Fibroblast of upper back skin (primary cell): ENCODE measurements around the gene COL1A2.

Experiments
- DNase-seq: peaks from one replicate; pipeline ENCODE4 v3.0.0-alpha.2; 2013

Gene COL1A2

GRCh38 chr7:94439893-94440381, 45.2 kb downstream of the COL1A2 start:
- DNase-seq = peak; percentile 37

- peak; percentile 46 for DNase-seq
Measured at GRCh38 chr7:94440451-94441039, 45.9 kb downstream of the COL1A2 start.

- DNase-seq = no peak
Measured at GRCh38 chr7:94441138-94441537, 46.4 kb downstream of the COL1A2 start.

- DNase-seq = no peak
Measured at GRCh38 chr7:94442639-94443038, 47.9 kb downstream of the COL1A2 start.

- DNase-seq = no peak
Measured at GRCh38 chr7:94444813-94445212, 50.1 kb downstream of the COL1A2 start.

- no peak for DNase-seq
Measured at GRCh38 chr7:94445696-94446194, 51.0 kb downstream of the COL1A2 start.

- no peak for DNase-seq
Measured at GRCh38 chr7:94446308-94446707, 51.6 kb downstream of the COL1A2 start.

GRCh38 chr7:94449151-94449725, 54.5 kb downstream of the COL1A2 start:
- DNase-seq = peak; percentile 53

- no peak for DNase-seq
Measured at GRCh38 chr7:94450044-94450697, 55.5 kb downstream of the COL1A2 start.

- no peak for DNase-seq
Measured at GRCh38 chr7:94451187-94451586, 56.5 kb downstream of the COL1A2 start.

GRCh38 chr7:94452239-94452638, 57.5 kb downstream of the COL1A2 start:
- DNase-seq = no peak

GRCh38 chr7:94453898-94454297, 59.2 kb downstream of the COL1A2 start:
- DNase-seq = no peak

- no peak for DNase-seq
Measured at GRCh38 chr7:94458041-94458440, 63.3 kb downstream of the COL1A2 start.

GRCh38 chr7:94466516-94466915, 71.8 kb downstream of the COL1A2 start:
- no peak for DNase-seq

GRCh38 chr7:94471604-94472003, 76.9 kb downstream of the COL1A2 start:
- no peak for DNase-seq

GRCh38 chr7:94472608-94473007, 77.9 kb downstream of the COL1A2 start:
- no peak for DNase-seq

- no peak for DNase-seq
Measured at GRCh38 chr7:94476251-94476840, 81.7 kb downstream of the COL1A2 start.

GRCh38 chr7:94477878-94478277, 83.2 kb downstream of the COL1A2 start:
- DNase-seq = no peak

GRCh38 chr7:94478648-94479214, 84.0 kb downstream of the COL1A2 start:
- no peak for DNase-seq
